Neural progenitor cell (in vitro differentiated cells): Measurements from ENCODE around the gene NRF1.

Experiments used
- EZH2 ChIP-seq: fragments of 200-600 bp; sonication (generic); IDR thresholded peaks from 2 replicates; pipeline ENCODE4 v1.6.1; 2017; ENCODE audit warnings: antibody characterized with exemption, mild to moderate bottlenecking, moderate library complexity
- EZH2phosphoT487 ChIP-seq: fragments of 200-600 bp; sonication (generic); IDR thresholded peaks from 2 replicates; pipeline ENCODE4 v1.6.1; 2017; ENCODE audit warnings: antibody characterized with exemption
- TF ChIP-seq, protein P1 (sequence below): fragments of 200-600 bp; sonication (generic); IDR thresholded peaks from 2 replicates; pipeline ENCODE4 v1.5.1; 2017; ENCODE audit warnings: antibody characterized with exemption, mild to moderate bottlenecking

- TF ChIP-seq EZH2 = no peak
- TF ChIP-seq EZH2phosphoT487 = no peak
- TF ChIP-seq, protein P1, sequence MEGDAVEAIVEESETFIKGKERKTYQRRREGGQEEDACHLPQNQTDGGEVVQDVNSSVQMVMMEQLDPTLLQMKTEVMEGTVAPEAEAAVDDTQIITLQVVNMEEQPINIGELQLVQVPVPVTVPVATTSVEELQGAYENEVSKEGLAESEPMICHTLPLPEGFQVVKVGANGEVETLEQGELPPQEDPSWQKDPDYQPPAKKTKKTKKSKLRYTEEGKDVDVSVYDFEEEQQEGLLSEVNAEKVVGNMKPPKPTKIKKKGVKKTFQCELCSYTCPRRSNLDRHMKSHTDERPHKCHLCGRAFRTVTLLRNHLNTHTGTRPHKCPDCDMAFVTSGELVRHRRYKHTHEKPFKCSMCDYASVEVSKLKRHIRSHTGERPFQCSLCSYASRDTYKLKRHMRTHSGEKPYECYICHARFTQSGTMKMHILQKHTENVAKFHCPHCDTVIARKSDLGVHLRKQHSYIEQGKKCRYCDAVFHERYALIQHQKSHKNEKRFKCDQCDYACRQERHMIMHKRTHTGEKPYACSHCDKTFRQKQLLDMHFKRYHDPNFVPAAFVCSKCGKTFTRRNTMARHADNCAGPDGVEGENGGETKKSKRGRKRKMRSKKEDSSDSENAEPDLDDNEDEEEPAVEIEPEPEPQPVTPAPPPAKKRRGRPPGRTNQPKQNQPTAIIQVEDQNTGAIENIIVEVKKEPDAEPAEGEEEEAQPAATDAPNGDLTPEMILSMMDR = peak; percentile 51
Measured at GRCh38 chr7:129644634-129645230, 33.2 kb downstream of the NRF1 start.
